OCI-LY7 (cell line): ENCODE results near the gene TMF1.

Experiments
- CTCF ChIP-seq: fragments of 200-600 bp; sonication (generic); conservative IDR thresholded peaks from 2 replicates; pipeline ENCODE4 v1.5.1; 2014; ENCODE audit warnings: mild to moderate bottlenecking, antibody characterized with exemption, low read length, moderate library complexity, mixed read lengths
- EZH2phosphoT487 ChIP-seq: fragments of 200-600 bp; sonication (generic); IDR thresholded peaks from 2 replicates; pipeline ENCODE4 v1.6.1; 2018; ENCODE audit warnings: low read depth, borderline replicate concordance, mild to moderate bottlenecking, mixed run types, antibody characterized with exemption, low read length, moderate library complexity, mixed read lengths

GRCh38 chr3:69048990-69049389 lies 3.1 kb downstream of the TMF1 start:
- TF ChIP-seq CTCF (no peak), EZH2phosphoT487 (no peak)
